G401.6 (cell line): ENCODE results near the gene RASIP1.

Experiments
- FAIRE-seq: peaks from 2 replicates; lab custom pipeline; 2012; peaks lifted over from hg19 to GRCh38; lab: Jason Lieb, UNC

Gene RASIP1

GRCh38 chr19:48673436-48674100 is 66.8 kb downstream of the RASIP1 start:
- no peak for FAIRE-seq

- FAIRE-seq, result no peak
Measured at GRCh38 chr19:48672994-48673393, 67.4 kb downstream of the RASIP1 start, which contains the start of gene NTN5. Gene NTN5, minus strand, starts transcription at chr19:48673017. Its CDS starts 2,031 bp downstream, at chr19:48670986.

- FAIRE-seq, result no peak
Measured at GRCh38 chr19:48671446-48671995, 68.9 kb downstream of the RASIP1 start.

GRCh38 chr19:48670699-48671445 is 69.5 kb downstream of the RASIP1 start:
- FAIRE-seq, result no peak
